Measurements from ENCODE around the gene MYF5. TPM values are rescaled to one million over a fixed set of nuclear protein-coding genes. Genes with fewer than 3 reads are reported as not detected.

MYF5 gene
- total and polyA plus RNA-seq, 11 donors, result not detected

GRCh38 chr12:80710727-80711449, 5.8 kb upstream of the MYF5 start:
- DNase-seq (no peak), ATAC-seq (no peak)
- Histone ChIP-seq H3K4me3 (no peak overlapping the region), H3K27ac (no peak overlapping the region), H3K9me3 (no peaks in the 10 kb centered on the region), H3K27me3 (peaks cover 0 to 39% (median 8%) of the 10 kb centered on the region in 9 donors), H3K4me1 (peaks cover 0 to 8% (median 0%) of the 10 kb centered on the region in 12 donors), H3K36me3 (no peaks in the 10 kb centered on the region)
- TF ChIP-seq CTCF (IDR thresholded peaks at IDR 0.05) (no peak), POLR2A (IDR thresholded peaks at IDR 0.05) (no peak)
- intact Hi-C loops (cut with DNase I), result no loop called here
- WGBS, 4 donors, result 89 to 95% (median 94%) methylated on average over 1 of the region's 1 CpG

DNA sequence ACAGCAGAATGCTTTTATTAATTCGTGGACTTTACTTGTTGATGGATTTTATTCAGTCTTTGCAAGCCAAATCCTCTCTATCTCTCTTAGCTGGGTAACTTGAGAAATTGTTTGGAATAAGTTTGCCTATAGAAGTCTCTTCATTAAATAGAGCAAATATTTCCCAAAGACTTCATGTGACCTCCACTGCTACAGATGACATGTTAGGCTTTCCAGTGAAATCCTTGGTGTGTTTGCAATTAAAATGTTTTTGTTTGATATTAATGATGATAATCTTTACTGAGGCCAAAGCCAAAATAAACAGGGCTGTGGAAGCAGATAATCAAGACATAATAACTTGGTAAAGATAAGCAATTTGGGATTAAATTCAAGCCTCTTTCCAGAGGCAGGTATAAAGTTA, 4.8 kb upstream of the MYF5 start:
- H3K27me3 ChIP-seq, result peaks cover 3 to 46% (median 13%) of the 10 kb centered on the region in 9 donors

DNA sequence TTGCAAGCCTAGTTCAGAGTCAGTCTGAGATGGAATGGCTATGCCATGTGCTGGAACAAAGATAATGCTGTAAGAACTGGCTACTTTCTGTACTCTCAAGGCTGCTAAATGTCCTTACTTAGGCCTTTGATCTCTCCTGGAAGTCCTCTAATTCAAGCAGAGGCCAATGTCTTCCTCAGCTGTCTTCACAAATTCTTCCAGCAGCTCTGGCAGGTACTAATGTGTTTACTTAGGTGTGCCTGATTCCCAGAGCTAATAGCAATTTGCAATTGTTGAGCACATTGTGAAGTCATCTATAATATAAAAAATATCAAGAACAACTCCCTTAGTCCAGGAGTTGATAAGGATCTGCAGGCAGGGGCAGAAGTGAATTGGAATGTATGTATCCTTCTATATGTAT, 3.8 kb upstream of the MYF5 start:
- Histone ChIP-seq H3K27ac (no peak overlapping the region), H3K36me3 (no peaks in the 10 kb centered on the region), H3K4me3 (no peak overlapping the region), H3K4me1 (peaks cover 0 to 8% (median 0%) of the 10 kb centered on the region in 12 donors), H3K9me3 (no peaks in the 10 kb centered on the region), H3K27me3 (peaks cover 3 to 54% (median 13%) of the 10 kb centered on the region in 9 donors)
- no peak for TF ChIP-seq POLR2A (IDR thresholded peaks at IDR 0.05)
- no peak for TF ChIP-seq CTCF (IDR thresholded peaks at IDR 0.05)
- intact Hi-C loops (cut with DNase I), result no loop called here
- no peak for ATAC-seq
- DNase-seq, result no peak

More for the DNA sequence above, 4.8 kb upstream of the MYF5 start:
- DNase-seq (no peak), ATAC-seq (no peak)
- no peaks in the 10 kb centered on the region for H3K36me3 ChIP-seq
- WGBS, 4 donors, result 68 to 88% (median 82%) methylated on average over 1 of the region's 1 CpG
- peaks cover 0 to 8% (median 0%) of the 10 kb centered on the region in 12 donors for H3K4me1 ChIP-seq
- no peaks in the 10 kb centered on the region for H3K9me3 ChIP-seq
- H3K4me3 ChIP-seq, result no peak overlapping the region
- H3K27ac ChIP-seq, result no peak overlapping the region
- TF ChIP-seq POLR2A (IDR thresholded peaks at IDR 0.05), result no peak
- TF ChIP-seq CTCF (IDR thresholded peaks at IDR 0.05), result no peak
- intact Hi-C loops (cut with DNase I), result no loop called here

GRCh38 chr12:80713419-80713818, 3.3 kb upstream of the MYF5 start:
- H3K27ac ChIP-seq, result no peak overlapping the region
- H3K27me3 ChIP-seq, result peaks cover 3 to 53% (median 11%) of the 10 kb centered on the region in 9 donors
- 71 to 84% (median 75%) methylated on average over 4 of the region's 4 CpGs for WGBS, 4 donors

More at GRCh38 chr12:80713419-80713818, 3.3 kb upstream of the MYF5 start:
- DNase-seq (no peak), ATAC-seq (no peak)
- Histone ChIP-seq H3K4me1 (peaks cover 0 to 5% (median 0%) of the 10 kb centered on the region in 12 donors), H3K36me3 (no peaks in the 10 kb centered on the region), H3K9me3 (no peaks in the 10 kb centered on the region), H3K4me3 (peak overlapping the region in 4 of 12 donors; percentile 14 to 39 (median 26))
- TF ChIP-seq CTCF (IDR thresholded peaks at IDR 0.05) (no peak), POLR2A (IDR thresholded peaks at IDR 0.05) (no peak)
- intact Hi-C loops (cut with DNase I), result no loop called here
